HEK293 (cell line): Measurements from ENCODE around the gene NRIP2.

Source experiments
- CTCF ChIA-PET: fragments of 350-600 bp; formaldehyde crosslinking; extraction: SDS; loops from one replicate; lab custom pipeline; 2021; ENCODE audit warnings: antibody characterized with exemption; lab: Yijun Ruan, JAX
- POLR2A ChIA-PET: fragments of 300-600 bp; formaldehyde crosslinking; extraction: SDS; loops from one replicate; lab custom pipeline; 2020; ENCODE audit warnings: antibody characterized with exemption, inconsistent platforms; lab: Yijun Ruan, JAX
- H3K27ac ChIP-seq: fragments of 200-500 bp; sonication (Bioruptor generic); 2 replicates; pipeline ENCODE4 v1.5.1; 2014; ENCODE audit warnings: low read depth, low read length, control low read depth, inconsistent platforms; ENCODE audit errors: extremely low read depth
- H3K36me3 ChIP-seq, 2 experiments: fragments of 200-500 bp in 1 of 2; sonication (Bioruptor generic) in 1 of 2; 1 replicate in 1 of 2; 2 replicates in 1 of 2; pipeline ENCODE4 v1.5.1; 2014 to 2017; ENCODE audit warnings: inconsistent platforms in 2 of 2, low read length in 2 of 2; ENCODE audit not compliant: control insufficient read depth in 2 of 2, insufficient read depth in 1 of 2
- H3K4me1 ChIP-seq: fragments of 200-500 bp; sonication (Bioruptor generic); 2 replicates; pipeline ENCODE4 v1.5.1; 2014; ENCODE audit warnings: mild to moderate bottlenecking, low read length, inconsistent platforms; ENCODE audit not compliant: control insufficient read depth, insufficient read depth
- H3K4me3 ChIP-seq: 2 replicates; pipeline ENCODE4 v1.5.1; 2011; ENCODE audit warnings: low read depth, mild to moderate bottlenecking, control low read depth, low read length, moderate library complexity
- H3K9me3 ChIP-seq: fragments of 200-500 bp; sonication (Bioruptor generic); 2 replicates; pipeline ENCODE4 v1.5.1; 2014; ENCODE audit warnings: low read depth, low read length, inconsistent platforms; ENCODE audit not compliant: control insufficient read depth, insufficient read depth
- KLF10 ChIP-seq: fragments of 450-650 bp; IDR thresholded peaks from 2 replicates; pipeline ENCODE4 v1.5.1; 2018; ENCODE audit warnings: missing biosample characterization, mild to moderate bottlenecking, missing genetic modification characterization
- ZBTB7A ChIP-seq: fragments of 450-650 bp; formaldehyde crosslinking; IDR thresholded peaks from 2 replicates; pipeline ENCODE4 v1.5.1; 2016; ENCODE audit warnings: low read depth, missing biosample characterization, missing genetic modification characterization
- ZFHX2 ChIP-seq: fragments of 450-650 bp; formaldehyde crosslinking; conservative IDR thresholded peaks from 2 replicates; pipeline ENCODE4 v1.5.1; 2016; ENCODE audit warnings: missing biosample characterization, missing genetic modification characterization
- ZFP37 ChIP-seq: fragments of 450-650 bp; formaldehyde crosslinking; IDR thresholded peaks from 2 replicates; pipeline ENCODE4 v1.5.1; 2016; ENCODE audit warnings: missing biosample characterization, missing genetic modification characterization
- ZFP41 ChIP-seq: fragments of 450-650 bp; formaldehyde crosslinking; IDR thresholded peaks from 2 replicates; pipeline ENCODE4 v1.5.1; 2016; ENCODE audit warnings: missing biosample characterization, missing genetic modification characterization, borderline replicate concordance
- ZIC2 ChIP-seq: fragments of 450-650 bp; formaldehyde crosslinking; IDR thresholded peaks from 2 replicates; pipeline ENCODE4 v1.5.1; 2016; ENCODE audit warnings: missing biosample characterization, missing genetic modification characterization
- ZNF114 ChIP-seq: fragments of 450-650 bp; formaldehyde crosslinking; IDR thresholded peaks from 2 replicates; pipeline ENCODE4 v1.5.0; 2017; ENCODE audit warnings: missing biosample characterization, missing genetic modification characterization
- ZNF140 ChIP-seq: fragments of 450-650 bp; formaldehyde crosslinking; IDR thresholded peaks from 2 replicates; pipeline ENCODE4 v1.5.1; 2016; ENCODE audit warnings: missing biosample characterization, missing genetic modification characterization
- ZNF341 ChIP-seq: fragments of 450-650 bp; formaldehyde crosslinking; IDR thresholded peaks from 2 replicates; pipeline ENCODE4; 2016; ENCODE audit warnings: low read depth, missing biosample characterization, missing genetic modification characterization
- ZNF354C ChIP-seq: fragments of 450-650 bp; formaldehyde crosslinking; IDR thresholded peaks from 2 replicates; pipeline ENCODE4 v1.5.1; 2016; ENCODE audit warnings: missing biosample characterization, missing genetic modification characterization, low read depth, borderline replicate concordance
- ZNF433 ChIP-seq: fragments of 450-650 bp; formaldehyde crosslinking; IDR thresholded peaks from 2 replicates; pipeline ENCODE4 v1.5.1; 2016; ENCODE audit warnings: missing biosample characterization, missing genetic modification characterization, low read depth
- ZNF473 ChIP-seq: fragments of 450-650 bp; formaldehyde crosslinking; IDR thresholded peaks from 2 replicates; pipeline ENCODE4 v1.5.1; 2017; ENCODE audit warnings: missing biosample characterization, missing genetic modification characterization
- ZNF544 ChIP-seq: fragments of 450-650 bp; formaldehyde crosslinking; IDR thresholded peaks from 2 replicates; pipeline ENCODE4 v1.5.0; 2017; ENCODE audit warnings: missing biosample characterization, missing genetic modification characterization
- ZNF600 ChIP-seq: fragments of 450-650 bp; formaldehyde crosslinking; IDR thresholded peaks from 2 replicates; pipeline ENCODE4 v1.5.1; 2016; ENCODE audit warnings: missing biosample characterization, missing genetic modification characterization
- ZNF629 ChIP-seq: fragments of 450-650 bp; formaldehyde crosslinking; IDR thresholded peaks from 2 replicates; pipeline ENCODE4 v1.5.1; 2017; ENCODE audit warnings: missing biosample characterization, missing genetic modification characterization
- ZNF707 ChIP-seq: fragments of 450-650 bp; formaldehyde crosslinking; IDR thresholded peaks from 2 replicates; pipeline ENCODE4 v1.5.1; 2016; ENCODE audit warnings: missing biosample characterization, missing genetic modification characterization
- ZNF776 ChIP-seq: fragments of 450-650 bp; formaldehyde crosslinking; IDR thresholded peaks from 2 replicates; pipeline ENCODE4 v1.5.0; 2017; ENCODE audit warnings: missing biosample characterization, missing genetic modification characterization, borderline replicate concordance
- ZNF792 ChIP-seq: fragments of 450-650 bp; formaldehyde crosslinking; IDR thresholded peaks from 2 replicates; pipeline ENCODE4 v1.5.1; 2016; ENCODE audit warnings: missing biosample characterization, missing genetic modification characterization
- TF ChIP-seq, protein P1 (sequence below): sonication (generic); formaldehyde crosslinking; IDR thresholded peaks from 2 replicates; pipeline ENCODE4 v1.8.1; 2022; ENCODE audit warnings: mild to moderate bottlenecking, moderate library complexity, missing genetic modification reagents
- TF ChIP-seq, protein P2 (sequence below): fragments of 450-650 bp; formaldehyde crosslinking; IDR thresholded peaks from 2 replicates; pipeline ENCODE4 v1.5.1; 2016; ENCODE audit warnings: missing biosample characterization, missing genetic modification characterization, borderline replicate concordance
- TF ChIP-seq, protein P3 (sequence below): fragments of 450-650 bp; formaldehyde crosslinking; IDR thresholded peaks from 2 replicates; pipeline ENCODE4 v1.5.1; 2016; ENCODE audit warnings: missing biosample characterization, missing genetic modification characterization
- TF ChIP-seq, protein P4 (sequence below): fragments of 450-650 bp; formaldehyde crosslinking; IDR thresholded peaks from 2 replicates; pipeline ENCODE4 v1.5.1; 2016; ENCODE audit warnings: missing biosample characterization, missing genetic modification characterization
- TF ChIP-seq, protein P5 (sequence below): fragments of 450-650 bp; IDR thresholded peaks from 2 replicates; pipeline ENCODE4 v1.5.1; 2018; ENCODE audit warnings: missing biosample characterization, mild to moderate bottlenecking, missing genetic modification characterization

NRIP2 gene

DNA sequence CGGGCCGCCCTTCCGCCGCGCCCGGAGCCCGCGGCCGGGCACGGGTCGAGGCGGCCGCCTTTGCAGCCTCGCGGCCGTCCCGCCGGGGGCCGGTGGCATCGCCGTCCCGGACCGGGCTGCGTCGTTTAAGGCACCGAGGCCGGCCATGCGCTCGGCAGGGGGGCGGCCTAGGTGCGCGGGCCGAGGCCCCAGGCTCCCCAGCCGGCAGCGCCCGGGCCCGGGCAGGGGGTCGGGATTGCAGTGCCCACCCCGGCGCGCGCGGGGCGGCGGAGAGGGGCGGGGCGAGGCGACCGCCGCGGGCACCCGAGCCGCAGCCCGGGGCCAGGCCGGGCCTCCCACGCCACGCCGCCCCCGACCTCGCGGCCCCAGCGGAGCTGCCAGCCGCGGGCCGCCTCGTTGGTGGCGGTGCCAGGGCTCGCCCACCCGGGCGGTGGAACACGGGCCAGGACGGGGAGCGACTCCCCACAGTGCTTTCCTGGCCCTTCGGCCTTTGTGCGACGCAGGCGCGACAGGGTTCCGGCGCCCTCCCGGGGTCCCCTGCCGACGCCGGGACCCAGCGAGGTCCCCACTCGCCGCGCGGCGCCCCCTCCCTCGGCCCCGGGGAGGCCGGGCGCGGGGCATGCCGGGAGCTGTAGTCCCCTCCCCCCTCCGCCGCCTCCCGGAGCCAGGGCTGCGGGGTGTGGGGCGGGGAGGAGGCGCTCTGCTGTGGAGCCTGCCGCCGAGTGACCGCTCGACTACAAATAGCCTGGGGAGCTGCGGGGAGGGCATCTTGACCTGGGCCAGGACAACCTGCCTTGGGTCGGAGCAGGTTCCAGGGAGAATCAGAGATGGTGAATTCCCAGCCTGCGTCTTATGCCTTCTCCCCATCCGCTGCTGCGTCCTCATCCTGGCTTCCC, 39.3 kb downstream of the NRIP2 start (continued):
- no peak for TF ChIP-seq ZNF792 (tag by site-specific recombination)
- TF ChIP-seq ZNF629 (tag by site-specific recombination): peak; percentile 42; the same call in 1 of the 2 replicates
- TF ChIP-seq ZNF341 (tag by site-specific recombination): 0 out of 2 replicates have a peak, but pooled peaks have one; percentile 26
- TF ChIP-seq ZFP37: 0 out of 2 replicates have a peak, but pooled peaks have one; percentile 35
- TF ChIP-seq ZIC2 (tag by site-specific recombination): peak; percentile 81
- TF ChIP-seq, protein P1, sequence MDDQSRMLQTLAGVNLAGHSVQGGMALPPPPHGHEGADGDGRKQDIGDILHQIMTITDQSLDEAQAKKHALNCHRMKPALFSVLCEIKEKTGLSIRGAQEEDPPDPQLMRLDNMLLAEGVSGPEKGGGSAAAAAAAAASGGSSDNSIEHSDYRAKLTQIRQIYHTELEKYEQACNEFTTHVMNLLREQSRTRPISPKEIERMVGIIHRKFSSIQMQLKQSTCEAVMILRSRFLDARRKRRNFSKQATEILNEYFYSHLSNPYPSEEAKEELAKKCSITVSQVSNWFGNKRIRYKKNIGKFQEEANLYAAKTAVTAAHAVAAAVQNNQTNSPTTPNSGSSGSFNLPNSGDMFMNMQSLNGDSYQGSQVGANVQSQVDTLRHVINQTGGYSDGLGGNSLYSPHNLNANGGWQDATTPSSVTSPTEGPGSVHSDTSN (CRISPR knock-in tag): peak; percentile 38; the same call in 1 of the 2 replicates
- no peak for TF ChIP-seq ZNF473 (tag by site-specific recombination)
- peak; percentile 27; the same call in 1 of the 2 replicates for TF ChIP-seq KLF10 (tag by site-specific recombination)

DNA sequence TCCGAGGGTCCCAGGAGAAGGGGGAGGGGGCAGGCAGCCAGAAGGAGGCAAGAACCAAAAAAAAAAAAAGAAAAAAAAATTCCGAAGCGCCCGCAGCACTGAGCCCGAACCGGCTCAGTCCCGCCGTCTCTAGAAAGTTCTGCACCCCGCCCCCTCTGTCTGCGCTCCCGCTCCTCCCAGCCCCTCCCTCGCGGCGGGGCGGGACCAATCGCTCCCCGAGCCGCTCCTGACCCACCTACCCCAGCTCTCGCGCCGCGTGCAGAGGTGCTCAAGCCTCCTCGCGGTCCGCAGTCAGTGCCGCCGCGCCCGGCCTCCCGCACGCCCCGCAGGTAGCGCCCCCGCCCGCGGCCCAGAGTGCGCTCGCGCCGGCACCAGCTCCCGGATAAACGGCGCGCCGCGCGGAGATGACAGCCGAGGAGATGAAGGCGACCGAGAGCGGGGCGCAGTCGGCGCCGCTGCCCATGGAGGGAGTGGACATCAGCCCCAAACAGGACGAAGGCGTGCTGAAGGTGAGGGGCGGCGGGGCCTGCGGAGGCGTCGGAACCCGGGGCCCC, 40.0 kb downstream of the NRIP2 start, which contains the start of gene FKBP4:
Gene FKBP4 (plus strand): TSS at position 235 of the 554 bp plus-strand sequence. CDS start 170 bp downstream, at position 405.
- H3K9me3 ChIP-seq: no peaks in the 10 kb centered on the region
- peak within 1 kb of the TSS; percentile 88; the same call in 1 of the 2 replicates for H3K27ac ChIP-seq
- CTCF ChIA-PET: no interaction called here
- peaks cover 3% of the 10 kb centered on the region; the same call in 1 of the 2 replicates for H3K4me1 ChIP-seq
- POLR2A ChIA-PET: interaction anchor here (0.5 to 1.2 kb wide), 6 partner anchors 8 to 110 kb away, joined by 3 to 11 read pairs (median 4); partner anchors contain the start of genes FOXM1, ITFG2 and RHNO1
- peak within 1 kb of the TSS; percentile 73 for H3K4me3 ChIP-seq
- peaks cover 25 to 39% of the 10 kb centered on the region in 2 experiments for H3K36me3 ChIP-seq
- TF ChIP-seq, protein P2, sequence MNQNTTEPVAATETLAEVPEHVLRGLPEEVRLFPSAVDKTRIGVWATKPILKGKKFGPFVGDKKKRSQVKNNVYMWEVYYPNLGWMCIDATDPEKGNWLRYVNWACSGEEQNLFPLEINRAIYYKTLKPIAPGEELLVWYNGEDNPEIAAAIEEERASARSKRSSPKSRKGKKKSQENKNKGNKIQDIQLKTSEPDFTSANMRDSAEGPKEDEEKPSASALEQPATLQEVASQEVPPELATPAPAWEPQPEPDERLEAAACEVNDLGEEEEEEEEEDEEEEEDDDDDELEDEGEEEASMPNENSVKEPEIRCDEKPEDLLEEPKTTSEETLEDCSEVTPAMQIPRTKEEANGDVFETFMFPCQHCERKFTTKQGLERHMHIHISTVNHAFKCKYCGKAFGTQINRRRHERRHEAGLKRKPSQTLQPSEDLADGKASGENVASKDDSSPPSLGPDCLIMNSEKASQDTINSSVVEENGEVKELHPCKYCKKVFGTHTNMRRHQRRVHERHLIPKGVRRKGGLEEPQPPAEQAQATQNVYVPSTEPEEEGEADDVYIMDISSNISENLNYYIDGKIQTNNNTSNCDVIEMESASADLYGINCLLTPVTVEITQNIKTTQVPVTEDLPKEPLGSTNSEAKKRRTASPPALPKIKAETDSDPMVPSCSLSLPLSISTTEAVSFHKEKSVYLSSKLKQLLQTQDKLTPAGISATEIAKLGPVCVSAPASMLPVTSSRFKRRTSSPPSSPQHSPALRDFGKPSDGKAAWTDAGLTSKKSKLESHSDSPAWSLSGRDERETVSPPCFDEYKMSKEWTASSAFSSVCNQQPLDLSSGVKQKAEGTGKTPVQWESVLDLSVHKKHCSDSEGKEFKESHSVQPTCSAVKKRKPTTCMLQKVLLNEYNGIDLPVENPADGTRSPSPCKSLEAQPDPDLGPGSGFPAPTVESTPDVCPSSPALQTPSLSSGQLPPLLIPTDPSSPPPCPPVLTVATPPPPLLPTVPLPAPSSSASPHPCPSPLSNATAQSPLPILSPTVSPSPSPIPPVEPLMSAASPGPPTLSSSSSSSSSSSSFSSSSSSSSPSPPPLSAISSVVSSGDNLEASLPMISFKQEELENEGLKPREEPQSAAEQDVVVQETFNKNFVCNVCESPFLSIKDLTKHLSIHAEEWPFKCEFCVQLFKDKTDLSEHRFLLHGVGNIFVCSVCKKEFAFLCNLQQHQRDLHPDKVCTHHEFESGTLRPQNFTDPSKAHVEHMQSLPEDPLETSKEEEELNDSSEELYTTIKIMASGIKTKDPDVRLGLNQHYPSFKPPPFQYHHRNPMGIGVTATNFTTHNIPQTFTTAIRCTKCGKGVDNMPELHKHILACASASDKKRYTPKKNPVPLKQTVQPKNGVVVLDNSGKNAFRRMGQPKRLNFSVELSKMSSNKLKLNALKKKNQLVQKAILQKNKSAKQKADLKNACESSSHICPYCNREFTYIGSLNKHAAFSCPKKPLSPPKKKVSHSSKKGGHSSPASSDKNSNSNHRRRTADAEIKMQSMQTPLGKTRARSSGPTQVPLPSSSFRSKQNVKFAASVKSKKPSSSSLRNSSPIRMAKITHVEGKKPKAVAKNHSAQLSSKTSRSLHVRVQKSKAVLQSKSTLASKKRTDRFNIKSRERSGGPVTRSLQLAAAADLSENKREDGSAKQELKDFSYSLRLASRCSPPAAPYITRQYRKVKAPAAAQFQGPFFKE (tag by site-specific recombination): no peak
- TF ChIP-seq ZFP41 (tag by site-specific recombination) (no peak), ZNF473 (tag by site-specific recombination) (no peak), ZNF354C (tag by site-specific recombination) (no peak), ZNF707 (tag by site-specific recombination) (no peak), ZNF776 (tag by site-specific recombination) (no peak), ZBTB7A (tag by site-specific recombination) (peak; percentile 45; the same call in 1 of the 2 replicates), ZNF140 (tag by site-specific recombination) (no peak), ZFHX2 (tag by site-specific recombination) (peak; percentile 71), ZNF114 (tag by site-specific recombination) (no peak), ZNF433 (tag by site-specific recombination) (no peak), ZNF600 (tag by site-specific recombination) (no peak), ZNF544 (tag by site-specific recombination) (no peak)
- TF ChIP-seq, protein P3, sequence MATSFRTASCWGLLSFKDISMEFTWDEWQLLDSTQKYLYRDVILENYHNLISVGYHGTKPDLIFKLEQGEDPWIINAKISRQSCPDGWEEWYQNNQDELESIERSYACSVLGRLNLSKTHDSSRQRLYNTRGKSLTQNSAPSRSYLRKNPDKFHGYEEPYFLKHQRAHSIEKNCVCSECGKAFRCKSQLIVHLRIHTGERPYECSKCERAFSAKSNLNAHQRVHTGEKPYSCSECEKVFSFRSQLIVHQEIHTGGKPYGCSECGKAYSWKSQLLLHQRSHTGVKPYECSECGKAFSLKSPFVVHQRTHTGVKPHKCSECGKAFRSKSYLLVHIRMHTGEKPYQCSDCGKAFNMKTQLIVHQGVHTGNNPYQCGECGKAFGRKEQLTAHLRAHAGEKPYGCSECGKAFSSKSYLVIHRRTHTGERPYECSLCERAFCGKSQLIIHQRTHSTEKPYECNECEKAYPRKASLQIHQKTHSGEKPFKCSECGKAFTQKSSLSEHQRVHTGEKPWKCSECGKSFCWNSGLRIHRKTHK: no peak
- TF ChIP-seq, protein P4, sequence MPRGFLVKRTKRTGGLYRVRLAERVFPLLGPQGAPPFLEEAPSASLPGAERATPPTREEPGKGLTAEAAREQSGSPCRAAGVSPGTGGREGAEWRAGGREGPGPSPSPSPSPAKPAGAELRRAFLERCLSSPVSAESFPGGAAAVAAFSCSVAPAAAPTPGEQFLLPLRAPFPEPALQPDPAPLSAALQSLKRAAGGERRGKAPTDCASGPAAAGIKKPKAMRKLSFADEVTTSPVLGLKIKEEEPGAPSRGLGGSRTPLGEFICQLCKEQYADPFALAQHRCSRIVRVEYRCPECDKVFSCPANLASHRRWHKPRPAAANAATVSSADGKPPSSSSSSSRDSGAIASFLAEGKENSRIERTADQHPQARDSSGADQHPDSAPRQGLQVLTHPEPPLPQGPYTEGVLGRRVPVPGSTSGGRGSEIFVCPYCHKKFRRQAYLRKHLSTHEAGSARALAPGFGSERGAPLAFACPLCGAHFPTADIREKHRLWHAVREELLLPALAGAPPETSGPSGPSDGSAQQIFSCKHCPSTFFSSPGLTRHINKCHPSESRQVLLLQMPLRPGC (tag by site-specific recombination): no peak
- TF ChIP-seq, protein P5, sequence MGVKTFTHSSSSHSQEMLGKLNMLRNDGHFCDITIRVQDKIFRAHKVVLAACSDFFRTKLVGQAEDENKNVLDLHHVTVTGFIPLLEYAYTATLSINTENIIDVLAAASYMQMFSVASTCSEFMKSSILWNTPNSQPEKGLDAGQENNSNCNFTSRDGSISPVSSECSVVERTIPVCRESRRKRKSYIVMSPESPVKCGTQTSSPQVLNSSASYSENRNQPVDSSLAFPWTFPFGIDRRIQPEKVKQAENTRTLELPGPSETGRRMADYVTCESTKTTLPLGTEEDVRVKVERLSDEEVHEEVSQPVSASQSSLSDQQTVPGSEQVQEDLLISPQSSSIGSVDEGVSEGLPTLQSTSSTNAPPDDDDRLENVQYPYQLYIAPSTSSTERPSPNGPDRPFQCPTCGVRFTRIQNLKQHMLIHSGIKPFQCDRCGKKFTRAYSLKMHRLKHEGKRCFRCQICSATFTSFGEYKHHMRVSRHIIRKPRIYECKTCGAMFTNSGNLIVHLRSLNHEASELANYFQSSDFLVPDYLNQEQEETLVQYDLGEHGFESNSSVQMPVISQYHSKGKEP: no peak
